WTC11 (cell line): ENCODE data around the gene CACNA1D. TPM values are rescaled to one million over a fixed set of nuclear protein-coding genes. Genes with fewer than 3 reads are reported as not detected.

ENCODE experiments used
- ATAC-seq: fragments of 200-7000 bp; cut with Tn5 transposase; 2 replicates; pipeline ENCODE4 v1.10.0; 2021; ENCODE audit warnings: mild to moderate bottlenecking, moderate library complexity
- CTCF ChIA-PET: fragments of 300-600 bp; sonication (Branson Sonifier 250); formaldehyde crosslinking; loops from one replicate; lab custom pipeline; 2021; ENCODE audit warnings: antibody characterized with exemption; lab: Charles Lee
- POLR2A ChIA-PET: fragments of 350-600 bp; sonication (Branson Sonifier 250); formaldehyde crosslinking; loops from one replicate; lab custom pipeline; 2021; ENCODE audit warnings: antibody characterized with exemption; lab: Charles Lee
- DNase-seq: peaks from one replicate; pipeline ENCODE4 v3.0.0; 2021; ENCODE audit warnings: low spot score
- H3K27ac Mint-ChIP-seq: 2 replicates; pipeline ENCODE4 v1.8.0; 2021; ENCODE audit warnings: mixed read lengths
- H3K27me3 Mint-ChIP-seq: 2 replicates; pipeline ENCODE4 v1.8.0; 2021; ENCODE audit warnings: low read depth, mild to moderate bottlenecking, moderate library complexity, mixed read lengths
- H3K36me3 Mint-ChIP-seq: 2 replicates; pipeline ENCODE4 v1.8.0; 2021; ENCODE audit warnings: mixed read lengths
- H3K4me1 Mint-ChIP-seq: 2 replicates; pipeline ENCODE4 v1.8.0; 2022; ENCODE audit warnings: mixed read lengths
- H3K4me3 Mint-ChIP-seq: 2 replicates; pipeline ENCODE4 v1.8.0; 2021; ENCODE audit warnings: mild to moderate bottlenecking, moderate library complexity, mixed read lengths
- H3K9me3 Mint-ChIP-seq: 2 replicates; pipeline ENCODE4 v1.8.0; 2021; ENCODE audit warnings: mixed read lengths
- CBFB ChIP-seq: sonication (generic); formaldehyde crosslinking; IDR thresholded peaks from 2 replicates; pipeline ENCODE4 v1.8.1; 2022; ENCODE audit warnings: mild to moderate bottlenecking, low read depth, missing genetic modification reagents
- CREM ChIP-seq: sonication (generic); formaldehyde crosslinking; IDR thresholded peaks from 2 replicates; pipeline ENCODE4 v1.8.1; 2022; ENCODE audit warnings: mild to moderate bottlenecking, missing genetic modification reagents, moderate library complexity
- FOXJ3 ChIP-seq: sonication (generic); formaldehyde crosslinking; IDR thresholded peaks from 2 replicates; pipeline ENCODE4 v1.9.0; 2021; ENCODE audit warnings: missing genetic modification reagents, mild to moderate bottlenecking, borderline replicate concordance
- FOXK1 ChIP-seq: sonication (generic); formaldehyde crosslinking; IDR thresholded peaks from 2 replicates; pipeline ENCODE4 v1.8.0; 2022; ENCODE audit warnings: mild to moderate bottlenecking, moderate library complexity, missing genetic modification reagents
- GRHL2 ChIP-seq: fragments of 250-450 bp; sonication (Bioruptor Pico); IDR thresholded peaks from 2 replicates; pipeline ENCODE4 v1.8.0; 2022; ENCODE audit warnings: mild to moderate bottlenecking, moderate library complexity; ENCODE audit not compliant: insufficient replicate concordance, severe bottlenecking
- GTF2I ChIP-seq: fragments of 250-450 bp; sonication (Bioruptor Pico); conservative IDR thresholded peaks from 2 replicates; pipeline ENCODE4 v1.4.0; 2021; ENCODE audit warnings: mild to moderate bottlenecking
- MYBL2 ChIP-seq: sonication (generic); formaldehyde crosslinking; IDR thresholded peaks from 2 replicates; pipeline ENCODE4 v1.8.1; 2023; ENCODE audit warnings: mild to moderate bottlenecking, moderate library complexity, missing genetic modification reagents
- NFATC4 ChIP-seq: fragments of 250-450 bp; sonication (Bioruptor Pico); IDR thresholded peaks from 2 replicates; pipeline ENCODE4 v1.9.0; 2021; ENCODE audit warnings: mild to moderate bottlenecking
- NR3C1 ChIP-seq: sonication (generic); formaldehyde crosslinking; conservative IDR thresholded peaks from 2 replicates; pipeline ENCODE4 v1.8.1; 2023; ENCODE audit warnings: low read depth, mild to moderate bottlenecking, missing genetic modification reagents
- SMAD3 ChIP-seq: sonication (generic); formaldehyde crosslinking; IDR thresholded peaks from 2 replicates; pipeline ENCODE4 v1.8.0; 2022; ENCODE audit warnings: missing genetic modification reagents, mild to moderate bottlenecking, borderline replicate concordance
- SOX15 ChIP-seq: fragments of 250-450 bp; sonication (Bioruptor Pico); IDR thresholded peaks from 2 replicates; pipeline ENCODE4 v1.9.0; 2021; ENCODE audit warnings: mild to moderate bottlenecking
- TCF7 ChIP-seq: sonication (generic); formaldehyde crosslinking; IDR thresholded peaks from 2 replicates; pipeline ENCODE4 v1.8.0; 2022; ENCODE audit warnings: mild to moderate bottlenecking, low read depth, missing genetic modification reagents, moderate library complexity
- ZNF121 ChIP-seq: sonication (generic); formaldehyde crosslinking; IDR thresholded peaks from 2 replicates; pipeline ENCODE4 v1.8.0; 2023; ENCODE audit warnings: missing genetic modification reagents
- ZNF138 ChIP-seq: sonication (generic); formaldehyde crosslinking; conservative IDR thresholded peaks from 2 replicates; pipeline ENCODE4 v1.8.1; 2022; ENCODE audit warnings: mild to moderate bottlenecking, moderate library complexity, missing genetic modification reagents
- ZNF671 ChIP-seq: fragments of 250-450 bp; sonication (Bioruptor Pico); IDR thresholded peaks from 2 replicates; pipeline ENCODE4 v1.8.0; 2021; ENCODE audit warnings: mild to moderate bottlenecking
- total RNA-seq: library from RNA; stranded (reverse); gene quantifications from 3 replicates; pipeline ENCODE4 v1.2.3, GENCODE V29; 2021
- TF ChIP-seq, protein P1 (sequence below): fragments of 250-450 bp; sonication (Bioruptor Pico); IDR thresholded peaks from 2 replicates; pipeline ENCODE4 v1.8.0; 2021; ENCODE audit warnings: mild to moderate bottlenecking
- TF ChIP-seq, protein P2 (sequence below): fragments of 250-450 bp; sonication (Bioruptor Pico); IDR thresholded peaks from 2 replicates; pipeline ENCODE4 v1.9.0; 2021; ENCODE audit warnings: mild to moderate bottlenecking
- TF ChIP-seq, protein P3 (sequence below): sonication (generic); formaldehyde crosslinking; IDR thresholded peaks from 2 replicates; pipeline ENCODE4 v1.8.0; 2023; ENCODE audit warnings: missing genetic modification reagents, mild to moderate bottlenecking, borderline replicate concordance
- TF ChIP-seq, protein P4 (sequence below): sonication (generic); formaldehyde crosslinking; conservative IDR thresholded peaks from 2 replicates; pipeline ENCODE4 v1.8.1; 2023; ENCODE audit warnings: mild to moderate bottlenecking, low read depth, missing genetic modification reagents, moderate library complexity

The CACNA1D gene
- total RNA-seq, 1 experiment from 2014 or later = 2.3 TPM

DNA sequence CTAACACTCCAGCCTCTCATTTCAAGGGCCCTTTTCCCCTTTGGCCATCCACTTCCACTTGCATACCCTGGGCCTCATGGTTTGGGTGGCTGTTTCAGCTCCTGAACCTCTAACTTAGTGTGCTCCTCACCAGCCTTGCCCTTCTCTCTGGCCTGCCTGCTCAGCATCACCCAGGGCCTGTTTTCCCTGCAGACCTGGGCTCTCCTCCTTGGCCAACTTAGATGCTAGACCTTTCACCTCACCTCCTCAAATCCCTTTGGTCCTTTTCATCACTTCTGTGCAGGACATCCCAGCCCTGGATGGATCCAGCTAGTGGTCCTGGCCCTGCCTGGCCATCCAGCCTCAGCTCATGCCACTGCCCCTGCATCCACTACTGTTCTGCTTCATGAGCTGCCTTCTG lies 95.4 kb downstream of the CACNA1D start:
- no peak for DNase-seq
- H3K9me3 Mint-ChIP-seq = no peaks in the 10 kb centered on the region

DNA sequence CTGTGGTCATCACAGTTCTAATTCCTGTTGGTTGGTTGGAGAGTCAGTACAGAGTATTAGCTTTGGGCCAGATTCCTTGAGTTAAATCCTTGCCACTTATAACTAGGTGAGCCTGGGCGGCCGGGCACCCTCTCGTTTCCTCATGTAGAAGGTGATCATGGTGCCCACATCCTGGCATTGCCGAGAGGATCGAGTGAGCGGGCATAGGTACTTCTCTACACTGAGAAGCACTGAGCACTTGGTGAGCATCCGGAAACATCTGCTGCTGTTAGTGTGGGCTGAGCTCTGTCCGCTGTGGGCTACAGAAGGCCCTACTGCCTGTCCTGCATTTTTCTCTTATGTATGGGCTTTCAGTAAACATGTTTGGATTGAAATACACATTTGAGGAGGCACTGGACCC lies 96.2 kb downstream of the CACNA1D start:
- ATAC-seq = no peak
- Mint-ChIP-seq H3K4me1 (peaks cover 10% of the 10 kb centered on the region; the same call in 1 of the 2 replicates), H3K36me3 (no peaks in the 10 kb centered on the region), H3K4me3 (no peak overlapping the region), H3K27ac (no peak overlapping the region), H3K27me3 (no peaks in the 10 kb centered on the region), H3K9me3 (peaks cover 3% of the 10 kb centered on the region; the same call in 1 of the 2 replicates)
- TF ChIP-seq, protein P1, sequence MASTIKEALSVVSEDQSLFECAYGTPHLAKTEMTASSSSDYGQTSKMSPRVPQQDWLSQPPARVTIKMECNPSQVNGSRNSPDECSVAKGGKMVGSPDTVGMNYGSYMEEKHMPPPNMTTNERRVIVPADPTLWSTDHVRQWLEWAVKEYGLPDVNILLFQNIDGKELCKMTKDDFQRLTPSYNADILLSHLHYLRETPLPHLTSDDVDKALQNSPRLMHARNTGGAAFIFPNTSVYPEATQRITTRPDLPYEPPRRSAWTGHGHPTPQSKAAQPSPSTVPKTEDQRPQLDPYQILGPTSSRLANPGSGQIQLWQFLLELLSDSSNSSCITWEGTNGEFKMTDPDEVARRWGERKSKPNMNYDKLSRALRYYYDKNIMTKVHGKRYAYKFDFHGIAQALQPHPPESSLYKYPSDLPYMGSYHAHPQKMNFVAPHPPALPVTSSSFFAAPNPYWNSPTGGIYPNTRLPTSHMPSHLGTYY = no peak
- TF ChIP-seq FOXJ3 (CRISPR knock-in tag) (no peak), FOXK1 (CRISPR knock-in tag) (no peak), TCF7 (CRISPR knock-in tag) (no peak), GTF2I (CRISPR knock-in tag) (no peak), NFATC4 (CRISPR knock-in tag) (no peak), ZNF138 (no peak), SOX15 (no peak)
- TF ChIP-seq, protein P2, sequence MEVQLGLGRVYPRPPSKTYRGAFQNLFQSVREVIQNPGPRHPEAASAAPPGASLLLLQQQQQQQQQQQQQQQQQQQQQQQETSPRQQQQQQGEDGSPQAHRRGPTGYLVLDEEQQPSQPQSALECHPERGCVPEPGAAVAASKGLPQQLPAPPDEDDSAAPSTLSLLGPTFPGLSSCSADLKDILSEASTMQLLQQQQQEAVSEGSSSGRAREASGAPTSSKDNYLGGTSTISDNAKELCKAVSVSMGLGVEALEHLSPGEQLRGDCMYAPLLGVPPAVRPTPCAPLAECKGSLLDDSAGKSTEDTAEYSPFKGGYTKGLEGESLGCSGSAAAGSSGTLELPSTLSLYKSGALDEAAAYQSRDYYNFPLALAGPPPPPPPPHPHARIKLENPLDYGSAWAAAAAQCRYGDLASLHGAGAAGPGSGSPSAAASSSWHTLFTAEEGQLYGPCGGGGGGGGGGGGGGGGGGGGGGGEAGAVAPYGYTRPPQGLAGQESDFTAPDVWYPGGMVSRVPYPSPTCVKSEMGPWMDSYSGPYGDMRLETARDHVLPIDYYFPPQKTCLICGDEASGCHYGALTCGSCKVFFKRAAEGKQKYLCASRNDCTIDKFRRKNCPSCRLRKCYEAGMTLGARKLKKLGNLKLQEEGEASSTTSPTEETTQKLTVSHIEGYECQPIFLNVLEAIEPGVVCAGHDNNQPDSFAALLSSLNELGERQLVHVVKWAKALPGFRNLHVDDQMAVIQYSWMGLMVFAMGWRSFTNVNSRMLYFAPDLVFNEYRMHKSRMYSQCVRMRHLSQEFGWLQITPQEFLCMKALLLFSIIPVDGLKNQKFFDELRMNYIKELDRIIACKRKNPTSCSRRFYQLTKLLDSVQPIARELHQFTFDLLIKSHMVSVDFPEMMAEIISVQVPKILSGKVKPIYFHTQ = no peak
- ChIA-PET CTCF (no interaction called here), POLR2A (interaction anchor here (1.0 kb wide), 1 partner anchor 7 kb away, joined by 3 read pairs; no protein-coding TSS in a partner anchor)
- no peak for DNase-seq

More for the DNA sequence above, 95.4 kb downstream of the CACNA1D start:
- peaks cover 11% of the 10 kb centered on the region; the same call in 1 of the 2 replicates for H3K4me1 Mint-ChIP-seq
- H3K27ac Mint-ChIP-seq = no peak overlapping the region; the same call in 1 of the 2 replicates
- TF ChIP-seq, protein P3, sequence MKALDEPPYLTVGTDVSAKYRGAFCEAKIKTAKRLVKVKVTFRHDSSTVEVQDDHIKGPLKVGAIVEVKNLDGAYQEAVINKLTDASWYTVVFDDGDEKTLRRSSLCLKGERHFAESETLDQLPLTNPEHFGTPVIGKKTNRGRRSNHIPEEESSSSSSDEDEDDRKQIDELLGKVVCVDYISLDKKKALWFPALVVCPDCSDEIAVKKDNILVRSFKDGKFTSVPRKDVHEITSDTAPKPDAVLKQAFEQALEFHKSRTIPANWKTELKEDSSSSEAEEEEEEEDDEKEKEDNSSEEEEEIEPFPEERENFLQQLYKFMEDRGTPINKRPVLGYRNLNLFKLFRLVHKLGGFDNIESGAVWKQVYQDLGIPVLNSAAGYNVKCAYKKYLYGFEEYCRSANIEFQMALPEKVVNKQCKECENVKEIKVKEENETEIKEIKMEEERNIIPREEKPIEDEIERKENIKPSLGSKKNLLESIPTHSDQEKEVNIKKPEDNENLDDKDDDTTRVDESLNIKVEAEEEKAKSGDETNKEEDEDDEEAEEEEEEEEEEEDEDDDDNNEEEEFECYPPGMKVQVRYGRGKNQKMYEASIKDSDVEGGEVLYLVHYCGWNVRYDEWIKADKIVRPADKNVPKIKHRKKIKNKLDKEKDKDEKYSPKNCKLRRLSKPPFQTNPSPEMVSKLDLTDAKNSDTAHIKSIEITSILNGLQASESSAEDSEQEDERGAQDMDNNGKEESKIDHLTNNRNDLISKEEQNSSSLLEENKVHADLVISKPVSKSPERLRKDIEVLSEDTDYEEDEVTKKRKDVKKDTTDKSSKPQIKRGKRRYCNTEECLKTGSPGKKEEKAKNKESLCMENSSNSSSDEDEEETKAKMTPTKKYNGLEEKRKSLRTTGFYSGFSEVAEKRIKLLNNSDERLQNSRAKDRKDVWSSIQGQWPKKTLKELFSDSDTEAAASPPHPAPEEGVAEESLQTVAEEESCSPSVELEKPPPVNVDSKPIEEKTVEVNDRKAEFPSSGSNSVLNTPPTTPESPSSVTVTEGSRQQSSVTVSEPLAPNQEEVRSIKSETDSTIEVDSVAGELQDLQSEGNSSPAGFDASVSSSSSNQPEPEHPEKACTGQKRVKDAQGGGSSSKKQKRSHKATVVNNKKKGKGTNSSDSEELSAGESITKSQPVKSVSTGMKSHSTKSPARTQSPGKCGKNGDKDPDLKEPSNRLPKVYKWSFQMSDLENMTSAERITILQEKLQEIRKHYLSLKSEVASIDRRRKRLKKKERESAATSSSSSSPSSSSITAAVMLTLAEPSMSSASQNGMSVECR (CRISPR knock-in tag) = no peak
- TF ChIP-seq CREM (CRISPR knock-in tag) = no peak
- TF ChIP-seq ZNF671 (CRISPR knock-in tag) = no peak
- no peak for TF ChIP-seq GRHL2
- no peak for TF ChIP-seq MYBL2 (CRISPR knock-in tag)
- no peak for TF ChIP-seq CBFB (CRISPR knock-in tag)
- TF ChIP-seq, protein P4, sequence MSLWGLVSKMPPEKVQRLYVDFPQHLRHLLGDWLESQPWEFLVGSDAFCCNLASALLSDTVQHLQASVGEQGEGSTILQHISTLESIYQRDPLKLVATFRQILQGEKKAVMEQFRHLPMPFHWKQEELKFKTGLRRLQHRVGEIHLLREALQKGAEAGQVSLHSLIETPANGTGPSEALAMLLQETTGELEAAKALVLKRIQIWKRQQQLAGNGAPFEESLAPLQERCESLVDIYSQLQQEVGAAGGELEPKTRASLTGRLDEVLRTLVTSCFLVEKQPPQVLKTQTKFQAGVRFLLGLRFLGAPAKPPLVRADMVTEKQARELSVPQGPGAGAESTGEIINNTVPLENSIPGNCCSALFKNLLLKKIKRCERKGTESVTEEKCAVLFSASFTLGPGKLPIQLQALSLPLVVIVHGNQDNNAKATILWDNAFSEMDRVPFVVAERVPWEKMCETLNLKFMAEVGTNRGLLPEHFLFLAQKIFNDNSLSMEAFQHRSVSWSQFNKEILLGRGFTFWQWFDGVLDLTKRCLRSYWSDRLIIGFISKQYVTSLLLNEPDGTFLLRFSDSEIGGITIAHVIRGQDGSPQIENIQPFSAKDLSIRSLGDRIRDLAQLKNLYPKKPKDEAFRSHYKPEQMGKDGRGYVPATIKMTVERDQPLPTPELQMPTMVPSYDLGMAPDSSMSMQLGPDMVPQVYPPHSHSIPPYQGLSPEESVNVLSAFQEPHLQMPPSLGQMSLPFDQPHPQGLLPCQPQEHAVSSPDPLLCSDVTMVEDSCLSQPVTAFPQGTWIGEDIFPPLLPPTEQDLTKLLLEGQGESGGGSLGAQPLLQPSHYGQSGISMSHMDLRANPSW (CRISPR knock-in tag) = no peak
- TF ChIP-seq ZNF121 (CRISPR knock-in tag) = no peak
- no peak for TF ChIP-seq SMAD3 (CRISPR knock-in tag)
- TF ChIP-seq NR3C1 (CRISPR knock-in tag) = no peak
- POLR2A ChIA-PET = interaction anchor here (1.0 kb wide), 1 partner anchor 8 kb away, joined by 3 read pairs; no protein-coding TSS in a partner anchor
- no peaks in the 10 kb centered on the region for H3K36me3 Mint-ChIP-seq
- no peak for ATAC-seq
- H3K4me3 Mint-ChIP-seq = no peak overlapping the region
- CTCF ChIA-PET = no interaction called here
- no peaks in the 10 kb centered on the region for H3K27me3 Mint-ChIP-seq
